ENCODE measurements around the gene SERPINH1. TPM values are rescaled to one million over a fixed set of nuclear protein-coding genes. Genes with fewer than 3 reads are reported as not detected.

Gene SERPINH1
- total RNA-seq (2016; rRNA removed; fragmentation: Illumina TruSeq; extraction: Trizol) (31.3 and 83.8 TPM in 2 replicates), polyA plus RNA-seq (2011; rRNA removed) (83.6 and 101 TPM in 2 replicates), polyA minus RNA-seq (2011; rRNA and poly(A)+ RNA removed; ENCODE audit: low replicate concordance) (129 and 168 TPM in 2 replicates), Bru-seq, nascent RNA (percentile 58 among the genes with signal in this experiment), BruChase-seq, experiment 1, labeled RNA remaining after a 6-hour chase (percentile 76 among the genes with signal in this experiment), BruChase-seq, experiment 2, labeled RNA remaining after a 2-hour chase (percentile 63 among the genes with signal in this experiment)
- total RNA-seq (2016; cell fraction: cytosol; rRNA removed; fragmentation: Illumina TruSeq; extraction: Trizol; ENCODE audit: low read depth): 10.9 and 11.9 TPM in 2 replicates
- 27.2 and 84.9 TPM in 2 replicates for total RNA-seq (2016; cell fraction: insoluble cytoplasmic fraction; rRNA removed; fragmentation: Illumina TruSeq; extraction: Trizol)
- 21.3 and 21.4 TPM in 2 replicates for total RNA-seq (2016; cell fraction: membrane; rRNA removed; fragmentation: Illumina TruSeq; extraction: Trizol)
- total RNA-seq (2016; cell fraction: nucleus; rRNA removed; fragmentation: Illumina TruSeq; extraction: Trizol): 63.4 and 80.5 TPM in 2 replicates
- 50.5 and 96.5 TPM in 2 replicates for polyA plus RNA-seq (2011; cell fraction: cytosol; rRNA removed)
- 91.5 and 110 TPM in 2 replicates for polyA plus RNA-seq (2011; cell fraction: nucleus; rRNA removed)
- polyA plus RNA-seq (2012): 46.1 and 57.3 TPM in 2 replicates
- 8.9 and 11.1 TPM in 2 replicates for polyA plus RNA-seq (2016; cell fraction: cytosol; fragmentation: Illumina TruSeq; extraction: Trizol; ENCODE audit: low read depth)
- polyA plus RNA-seq (2016; cell fraction: insoluble cytoplasmic fraction; fragmentation: Illumina TruSeq; extraction: Trizol; ENCODE audit: low read depth): 30.8 and 35.3 TPM in 2 replicates
- polyA plus RNA-seq (2016; cell fraction: membrane; fragmentation: Illumina TruSeq; extraction: Trizol; ENCODE audit: low read depth): 15.5 and 16.1 TPM in 2 replicates
- 114 and 127 TPM in 2 replicates for polyA plus RNA-seq (2016; cell fraction: nucleus; fragmentation: Illumina TruSeq; extraction: Trizol; ENCODE audit: insufficient read depth, low read depth)
- 52.3 and 73.2 TPM in 2 replicates for polyA minus RNA-seq (2011; cell fraction: cytosol; rRNA and poly(A)+ RNA removed)
- 20.1 and 27.8 TPM in 2 replicates for polyA minus RNA-seq (2011; cell fraction: nucleus; rRNA and poly(A)+ RNA removed)
- long read RNA-seq, experiment 1, transcript SERPINH1-201 (5 exons, 2,225 nt): major isoform, 39 of 56 reads
- long read RNA-seq, experiment 1, partial matches to known transcripts: 7 of 56 reads
- long read RNA-seq, experiment 1, other reads (novel, unspliced or antisense): 9 of 56 reads
- long read RNA-seq, experiment 2, transcript SERPINH1-201 (5 exons, 2,225 nt): major isoform, 173 of 237 reads
- long read RNA-seq, experiment 2, partial matches to known transcripts: 55 of 237 reads
- long read RNA-seq, experiment 2, other reads (novel, unspliced or antisense): 5 of 237 reads

DNA sequence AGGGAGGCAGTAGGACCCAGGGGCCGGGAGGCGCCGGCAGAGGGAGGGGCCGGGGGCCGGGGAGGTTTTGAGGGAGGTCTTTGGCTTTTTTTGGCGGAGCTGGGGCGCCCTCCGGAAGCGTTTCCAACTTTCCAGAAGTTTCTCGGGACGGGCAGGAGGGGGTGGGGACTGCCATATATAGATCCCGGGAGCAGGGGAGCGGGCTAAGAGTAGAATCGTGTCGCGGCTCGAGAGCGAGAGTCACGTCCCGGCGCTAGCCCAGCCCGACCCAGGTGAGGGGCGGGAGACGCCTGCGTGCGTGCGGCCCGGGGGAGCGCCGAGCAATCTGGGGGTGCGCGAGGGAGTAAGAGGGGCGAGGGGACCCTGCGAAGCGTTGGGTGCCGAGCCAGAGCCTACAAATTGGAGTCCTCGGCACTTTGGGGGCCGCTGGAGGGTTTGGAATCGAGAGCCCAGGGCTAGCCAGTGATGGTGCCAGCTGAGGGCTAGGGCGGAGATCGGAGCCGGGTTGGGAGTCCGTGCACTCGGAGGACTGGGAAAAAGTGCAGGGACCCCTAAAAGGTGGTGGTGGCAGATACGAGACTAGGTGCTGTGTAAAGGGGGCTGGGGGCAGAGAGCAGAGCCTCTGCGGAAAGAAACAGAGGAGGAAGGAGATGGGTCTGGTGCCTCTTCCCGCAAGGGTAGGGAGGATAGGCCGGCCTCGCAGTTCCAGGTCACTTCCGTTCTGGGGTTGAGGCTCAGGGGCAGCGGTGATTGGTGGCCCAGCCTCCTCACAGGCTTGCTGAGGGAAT lies at the start of gene SERPINH1:
Gene SERPINH1 (plus strand): TSS at position 206 of the 788 bp plus-strand sequence. CDS start 4,097 bp downstream, outside the sequence.
- peak within 1 kb of the TSS; percentile 90 for H3K4me2 ChIP-seq (ENCODE audit: low read depth, low read length)
- H3K9ac ChIP-seq (ENCODE audit: insufficient read depth, low read depth, low read length): peak within 1 kb of the TSS; percentile 83
- H3K36me3 ChIP-seq (replicated peaks in 1 of 2; ENCODE audit: control insufficient read depth in 1 of 2, insufficient read depth in 2 of 2, low read length in 2 of 2): peaks cover 0 to 4% of the 10 kb centered on the region in 2 experiments; a peak in 2 of 5 replicates
- FAIRE-seq (peak; percentile 87), ATAC-seq (peak; percentile 89), DNase-seq (ENCODE audit: low spot score) (peak; percentile 81)
- 2% methylated on average over 32 of the region's 51 CpGs for WGBS (ENCODE audit: low lambda C conversion rate)
- ChIA-PET POLR2A (interaction anchor here (0.6 to 2.0 kb wide), 17 partner anchors 9 to 320 kb away, joined by 3 to 31 read pairs (median 4); no protein-coding TSS in a partner anchor), CTCF (ENCODE audit: low intra/inter-chr PET ratio, low total read pairs) (no interaction called here)
- BruUV-seq (replicated peaks): TSS peak; percentile 63
- H3K27me3 ChIP-seq (ENCODE audit: control insufficient read depth in 1 of 2, insufficient read depth in 2 of 2, low read length in 2 of 2): no peaks in the 10 kb centered on the region; a peak in 1 of 5 replicates
- H2AFZ ChIP-seq (ENCODE audit: low read length): no peak within 1 kb of the TSS
- no peaks in the 10 kb centered on the region for H3K9me3 ChIP-seq (ENCODE audit: low read length)
- intact Hi-C loops (cut with micrococcal nuclease; ENCODE audit: unreplicated experiment) (no loop called here), in situ Hi-C loops (cut with HindIII; ENCODE audit: extremely low pct_ligation_motif_present, low pct_unique_long_range_greater_than_20kb) (no loop called here)
- peaks cover 31% of the 10 kb centered on the region for H3K79me2 ChIP-seq (ENCODE audit: insufficient read depth, low read length)
- peaks cover 75% of the 10 kb centered on the region for H3K4me1 ChIP-seq (ENCODE audit: insufficient read depth, low read length)
- H4K20me1 ChIP-seq (ENCODE audit: insufficient read depth, low read length): no peaks in the 10 kb centered on the region
- H3K27ac ChIP-seq (ENCODE audit: extremely low read length, insufficient read depth, low read length): peak within 1 kb of the TSS; percentile 69
- H3K4me3 ChIP-seq (replicated peaks in 1 of 3; ENCODE audit: insufficient read depth in 1 of 3, low read depth in 2 of 3, low read length in 3 of 3): peak within 1 kb of the TSS; percentile 69 to 91 (median 90)
- TF ChIP-seq, protein P1, sequence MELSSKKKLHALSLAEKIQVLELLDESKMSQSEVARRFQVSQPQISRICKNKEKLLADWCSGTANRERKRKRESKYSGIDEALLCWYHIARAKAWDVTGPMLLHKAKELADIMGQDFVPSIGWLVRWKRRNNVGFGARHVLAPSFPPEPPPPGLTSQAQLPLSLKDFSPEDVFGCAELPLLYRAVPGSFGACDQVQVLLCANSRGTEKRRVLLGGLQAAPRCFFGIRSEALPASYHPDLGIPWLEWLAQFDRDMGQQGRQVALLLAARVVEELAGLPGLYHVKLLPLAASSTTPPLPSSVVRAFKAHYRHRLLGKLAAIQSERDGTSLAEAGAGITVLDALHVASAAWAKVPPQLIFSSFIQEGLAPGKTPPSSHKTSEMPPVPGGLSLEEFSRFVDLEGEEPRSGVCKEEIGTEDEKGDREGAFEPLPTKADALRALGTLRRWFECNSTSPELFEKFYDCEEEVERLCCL (CRISPR knock-in tag; IDR thresholded peaks at IDR 0.05; ENCODE audit: borderline replicate concordance): peak; percentile 50; the same call in 1 of the 2 replicates
- TF ChIP-seq MIER2 (CRISPR knock-in tag; IDR thresholded peaks at IDR 0.05) (no peak), SETDB1 (CRISPR knock-in tag; IDR thresholded peaks at IDR 0.05; ENCODE audit: borderline replicate concordance) (no peak), NR2C2 (CRISPR knock-in tag; IDR thresholded peaks at IDR 0.05; ENCODE audit: borderline replicate concordance) (no peak; the same call in 1 of the 2 replicates), ZNF557 (CRISPR knock-in tag; IDR thresholded peaks at IDR 0.05) (no peak), GATAD1 (CRISPR knock-in tag; IDR thresholded peaks at IDR 0.05) (peak; percentile 81), SMAD9 (CRISPR knock-in tag; IDR thresholded peaks at IDR 0.05) (no peak), ERF (CRISPR knock-in tag; IDR thresholded peaks at IDR 0.05) (no peak), HMGA1 (CRISPR knock-in tag; conservative IDR thresholded peaks at IDR 0.05) (no peak)
- TF ChIP-seq, protein P2, sequence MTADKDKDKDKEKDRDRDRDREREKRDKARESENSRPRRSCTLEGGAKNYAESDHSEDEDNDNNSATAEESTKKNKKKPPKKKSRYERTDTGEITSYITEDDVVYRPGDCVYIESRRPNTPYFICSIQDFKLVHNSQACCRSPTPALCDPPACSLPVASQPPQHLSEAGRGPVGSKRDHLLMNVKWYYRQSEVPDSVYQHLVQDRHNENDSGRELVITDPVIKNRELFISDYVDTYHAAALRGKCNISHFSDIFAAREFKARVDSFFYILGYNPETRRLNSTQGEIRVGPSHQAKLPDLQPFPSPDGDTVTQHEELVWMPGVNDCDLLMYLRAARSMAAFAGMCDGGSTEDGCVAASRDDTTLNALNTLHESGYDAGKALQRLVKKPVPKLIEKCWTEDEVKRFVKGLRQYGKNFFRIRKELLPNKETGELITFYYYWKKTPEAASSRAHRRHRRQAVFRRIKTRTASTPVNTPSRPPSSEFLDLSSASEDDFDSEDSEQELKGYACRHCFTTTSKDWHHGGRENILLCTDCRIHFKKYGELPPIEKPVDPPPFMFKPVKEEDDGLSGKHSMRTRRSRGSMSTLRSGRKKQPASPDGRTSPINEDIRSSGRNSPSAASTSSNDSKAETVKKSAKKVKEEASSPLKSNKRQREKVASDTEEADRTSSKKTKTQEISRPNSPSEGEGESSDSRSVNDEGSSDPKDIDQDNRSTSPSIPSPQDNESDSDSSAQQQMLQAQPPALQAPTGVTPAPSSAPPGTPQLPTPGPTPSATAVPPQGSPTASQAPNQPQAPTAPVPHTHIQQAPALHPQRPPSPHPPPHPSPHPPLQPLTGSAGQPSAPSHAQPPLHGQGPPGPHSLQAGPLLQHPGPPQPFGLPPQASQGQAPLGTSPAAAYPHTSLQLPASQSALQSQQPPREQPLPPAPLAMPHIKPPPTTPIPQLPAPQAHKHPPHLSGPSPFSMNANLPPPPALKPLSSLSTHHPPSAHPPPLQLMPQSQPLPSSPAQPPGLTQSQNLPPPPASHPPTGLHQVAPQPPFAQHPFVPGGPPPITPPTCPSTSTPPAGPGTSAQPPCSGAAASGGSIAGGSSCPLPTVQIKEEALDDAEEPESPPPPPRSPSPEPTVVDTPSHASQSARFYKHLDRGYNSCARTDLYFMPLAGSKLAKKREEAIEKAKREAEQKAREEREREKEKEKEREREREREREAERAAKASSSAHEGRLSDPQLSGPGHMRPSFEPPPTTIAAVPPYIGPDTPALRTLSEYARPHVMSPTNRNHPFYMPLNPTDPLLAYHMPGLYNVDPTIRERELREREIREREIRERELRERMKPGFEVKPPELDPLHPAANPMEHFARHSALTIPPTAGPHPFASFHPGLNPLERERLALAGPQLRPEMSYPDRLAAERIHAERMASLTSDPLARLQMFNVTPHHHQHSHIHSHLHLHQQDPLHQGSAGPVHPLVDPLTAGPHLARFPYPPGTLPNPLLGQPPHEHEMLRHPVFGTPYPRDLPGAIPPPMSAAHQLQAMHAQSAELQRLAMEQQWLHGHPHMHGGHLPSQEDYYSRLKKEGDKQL (CRISPR knock-in tag; IDR thresholded peaks at IDR 0.05; ENCODE audit: low read depth): no peak

All from HepG2 (cell line).